ENCODE results near the gene FXYD7.

The FXYD7 gene

DNA sequence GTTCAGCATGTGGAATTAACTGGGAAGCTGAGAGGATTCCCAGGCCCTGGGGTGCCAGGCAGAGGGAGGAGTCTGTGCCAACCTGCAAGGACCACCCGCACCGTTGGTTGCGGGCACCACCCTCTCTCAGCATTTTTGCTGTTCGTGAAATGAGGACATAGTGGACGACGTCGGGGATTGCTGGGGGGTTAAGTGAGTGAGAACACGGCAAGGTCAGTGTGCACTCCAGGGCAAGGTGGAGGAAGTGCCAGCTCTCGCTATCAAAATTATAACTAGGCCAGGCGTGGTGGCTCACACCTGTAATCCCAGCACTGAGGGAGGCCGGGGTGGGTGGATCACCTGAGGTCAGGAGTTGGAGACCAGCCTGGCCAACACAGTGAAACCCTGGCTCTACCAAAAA, 25.3 kb upstream of the FXYD7 start:
- TF ChIP-seq, protein P1, sequence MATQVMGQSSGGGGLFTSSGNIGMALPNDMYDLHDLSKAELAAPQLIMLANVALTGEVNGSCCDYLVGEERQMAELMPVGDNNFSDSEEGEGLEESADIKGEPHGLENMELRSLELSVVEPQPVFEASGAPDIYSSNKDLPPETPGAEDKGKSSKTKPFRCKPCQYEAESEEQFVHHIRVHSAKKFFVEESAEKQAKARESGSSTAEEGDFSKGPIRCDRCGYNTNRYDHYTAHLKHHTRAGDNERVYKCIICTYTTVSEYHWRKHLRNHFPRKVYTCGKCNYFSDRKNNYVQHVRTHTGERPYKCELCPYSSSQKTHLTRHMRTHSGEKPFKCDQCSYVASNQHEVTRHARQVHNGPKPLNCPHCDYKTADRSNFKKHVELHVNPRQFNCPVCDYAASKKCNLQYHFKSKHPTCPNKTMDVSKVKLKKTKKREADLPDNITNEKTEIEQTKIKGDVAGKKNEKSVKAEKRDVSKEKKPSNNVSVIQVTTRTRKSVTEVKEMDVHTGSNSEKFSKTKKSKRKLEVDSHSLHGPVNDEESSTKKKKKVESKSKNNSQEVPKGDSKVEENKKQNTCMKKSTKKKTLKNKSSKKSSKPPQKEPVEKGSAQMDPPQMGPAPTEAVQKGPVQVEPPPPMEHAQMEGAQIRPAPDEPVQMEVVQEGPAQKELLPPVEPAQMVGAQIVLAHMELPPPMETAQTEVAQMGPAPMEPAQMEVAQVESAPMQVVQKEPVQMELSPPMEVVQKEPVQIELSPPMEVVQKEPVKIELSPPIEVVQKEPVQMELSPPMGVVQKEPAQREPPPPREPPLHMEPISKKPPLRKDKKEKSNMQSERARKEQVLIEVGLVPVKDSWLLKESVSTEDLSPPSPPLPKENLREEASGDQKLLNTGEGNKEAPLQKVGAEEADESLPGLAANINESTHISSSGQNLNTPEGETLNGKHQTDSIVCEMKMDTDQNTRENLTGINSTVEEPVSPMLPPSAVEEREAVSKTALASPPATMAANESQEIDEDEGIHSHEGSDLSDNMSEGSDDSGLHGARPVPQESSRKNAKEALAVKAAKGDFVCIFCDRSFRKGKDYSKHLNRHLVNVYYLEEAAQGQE (IDR thresholded peaks at IDR 0.05; ENCODE audit: insufficient read depth in 1 of 2, low read depth in 2 of 2, low read length in 2 of 2): no peak
- TF ChIP-seq FOXP2 (optimal IDR thresholded peaks at IDR 0.05; ENCODE audit: borderline replicate concordance, extremely low read depth, extremely low read length, insufficient read depth) (no peak), TAF1 (IDR thresholded peaks at IDR 0.05; ENCODE audit: borderline replicate concordance, insufficient read depth, low read length) (no peak), SIN3A (IDR thresholded peaks at IDR 0.05; ENCODE audit: borderline replicate concordance, insufficient read depth, low read length) (no peak), POLR2AphosphoS5 (IDR thresholded peaks at IDR 0.05; ENCODE audit: low read depth, low read length) (no peak)

DNA sequence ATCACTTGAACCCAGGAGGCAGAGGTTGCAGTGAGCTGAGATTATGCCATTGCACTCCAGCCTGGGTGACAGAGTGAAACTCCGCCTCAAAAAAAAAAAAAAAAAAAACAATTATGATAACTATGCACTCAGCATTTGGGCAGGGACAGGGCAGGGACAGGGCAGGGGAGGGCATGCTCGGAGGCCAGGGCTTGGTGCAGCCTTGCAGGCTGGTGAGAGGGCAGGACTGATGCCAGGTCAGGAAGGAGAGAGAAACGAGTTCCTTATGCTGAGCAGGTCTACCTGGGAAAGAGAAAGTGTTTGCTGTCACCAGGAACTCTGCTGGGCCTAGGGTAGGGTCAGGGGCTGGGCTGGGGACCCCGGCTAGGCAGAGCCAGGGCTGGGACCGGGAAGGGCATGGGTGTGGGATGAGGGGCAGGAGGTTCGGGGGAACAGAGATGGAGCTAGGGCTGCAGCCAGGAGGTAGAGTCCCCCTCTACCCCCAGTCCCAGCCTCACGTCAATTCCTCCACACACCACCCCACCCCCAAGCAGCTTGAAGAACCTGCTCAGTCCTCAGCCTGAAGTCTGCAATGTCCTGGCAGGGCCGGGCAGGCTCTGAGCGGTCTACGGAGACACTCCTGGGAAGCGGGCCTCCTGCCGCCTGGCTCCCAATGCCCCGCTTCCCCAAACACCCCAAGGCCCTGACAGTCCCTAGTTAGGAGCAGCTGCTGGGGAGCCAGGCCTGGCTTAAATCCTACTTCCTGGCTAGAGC, 24.6 kb upstream of the FXYD7 start:
- TF ChIP-seq TAF1 (IDR thresholded peaks at IDR 0.05; ENCODE audit: borderline replicate concordance, insufficient read depth, low read length): no peak
- TF ChIP-seq POLR2AphosphoS5 (IDR thresholded peaks at IDR 0.05; ENCODE audit: low read depth, low read length): no peak
- TF ChIP-seq, protein P1 (IDR thresholded peaks at IDR 0.05; ENCODE audit: insufficient read depth in 1 of 2, low read depth in 2 of 2, low read length in 2 of 2): no peak
- no peak for TF ChIP-seq SIN3A (IDR thresholded peaks at IDR 0.05; ENCODE audit: borderline replicate concordance, insufficient read depth, low read length)
- no peak for TF ChIP-seq FOXP2 (optimal IDR thresholded peaks at IDR 0.05; ENCODE audit: borderline replicate concordance, extremely low read depth, extremely low read length, insufficient read depth)

DNA sequence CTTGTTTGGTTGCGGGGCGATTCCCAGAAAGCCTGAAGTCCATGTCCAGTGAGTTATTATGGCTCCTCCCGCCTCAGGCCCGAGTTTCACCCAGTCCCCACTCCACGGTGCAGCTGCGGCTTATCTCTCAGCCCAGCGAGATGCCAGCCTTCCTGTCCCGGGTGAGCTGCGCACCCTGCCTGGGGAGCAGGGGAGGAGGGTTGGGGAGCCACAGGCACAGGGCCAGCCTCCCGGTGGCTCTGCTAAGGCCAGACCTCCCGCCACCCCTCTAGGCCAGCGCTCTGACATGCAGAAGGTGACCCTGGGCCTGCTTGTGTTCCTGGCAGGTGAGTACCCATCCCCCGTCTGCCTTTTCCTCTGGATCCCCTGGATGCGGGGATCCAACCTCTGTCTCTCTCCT, 24.0 kb upstream of the FXYD7 start:
- TF ChIP-seq POLR2AphosphoS5 (IDR thresholded peaks at IDR 0.05; ENCODE audit: low read depth, low read length): no peak
- TF ChIP-seq, protein P1 (IDR thresholded peaks at IDR 0.05; ENCODE audit: insufficient read depth in 1 of 2, low read depth in 2 of 2, low read length in 2 of 2): no peak
- no peak for TF ChIP-seq FOXP2 (optimal IDR thresholded peaks at IDR 0.05; ENCODE audit: borderline replicate concordance, extremely low read depth, extremely low read length, insufficient read depth)
- no peak for TF ChIP-seq TAF1 (IDR thresholded peaks at IDR 0.05; ENCODE audit: borderline replicate concordance, insufficient read depth, low read length)
- TF ChIP-seq SIN3A (IDR thresholded peaks at IDR 0.05; ENCODE audit: borderline replicate concordance, insufficient read depth, low read length): no peak

DNA sequence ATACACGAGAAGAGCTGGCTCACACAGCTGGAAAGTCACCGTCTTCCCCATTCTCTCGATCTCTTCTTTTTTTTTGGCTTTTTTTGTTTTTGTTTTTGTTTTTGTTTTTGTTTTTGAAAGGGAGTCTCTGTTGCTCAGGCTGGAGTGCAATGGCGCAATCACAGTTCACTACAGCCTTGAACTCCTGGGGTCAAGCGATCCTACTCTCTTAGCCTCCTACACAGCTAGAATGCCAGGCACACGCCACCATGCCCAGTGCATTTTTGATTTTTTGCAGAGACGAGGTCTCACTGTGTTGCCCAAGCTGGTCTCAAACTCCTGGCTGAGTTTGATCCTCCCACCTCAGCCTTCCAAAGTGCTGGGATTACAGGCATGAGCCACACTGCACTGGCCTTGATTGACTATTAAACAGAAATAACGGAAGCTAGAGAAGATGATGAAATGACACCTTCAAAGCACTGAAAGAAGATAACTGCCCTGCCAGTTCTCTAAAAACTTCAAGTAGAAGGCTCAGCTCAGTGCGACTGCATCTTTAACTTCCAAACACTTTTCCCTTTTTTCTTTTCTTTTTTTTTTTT, 23.4 kb upstream of the FXYD7 start:
- TF ChIP-seq, protein P1 (IDR thresholded peaks at IDR 0.05; ENCODE audit: insufficient read depth in 1 of 2, low read depth in 2 of 2, low read length in 2 of 2): no peak
- TF ChIP-seq TAF1 (IDR thresholded peaks at IDR 0.05; ENCODE audit: borderline replicate concordance, insufficient read depth, low read length): no peak
